NOMO-1 treated with dmso at 0.1 percent for 144 hours (cell line): ENCODE measurements around the gene BRAP.
"Not testable (repeated sequence)": the region's sequence is repeated elsewhere in the genome, so short reads cannot be mapped to it uniquely, and the experiment has no call there.

Experiments
- DNase-seq: peaks from one replicate; lab custom pipeline; 2025; ENCODE audit not compliant: unreplicated experiment; lab: John Stamatoyannopoulos, UW

The BRAP gene

DNA sequence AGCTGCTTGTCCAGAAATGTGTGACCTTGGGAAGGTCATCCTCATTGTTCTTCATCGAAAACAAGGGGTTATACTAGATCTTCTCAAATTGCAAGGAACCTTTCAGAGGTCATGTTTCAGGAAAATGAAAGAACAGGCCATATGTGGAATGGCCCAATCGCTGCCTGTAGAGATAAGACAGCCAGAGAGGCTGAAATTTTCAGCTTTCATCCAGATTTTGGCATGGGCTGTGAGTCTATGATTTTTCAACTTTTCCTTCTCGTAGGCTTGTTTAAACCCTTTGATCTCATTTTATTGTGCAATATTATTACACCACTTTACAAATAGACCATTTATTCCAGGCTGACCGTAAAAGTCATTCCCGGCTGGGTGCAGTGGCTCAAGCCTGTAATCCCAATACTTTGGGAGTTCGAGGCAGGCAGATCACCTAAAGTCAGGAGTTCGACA lies 69.6 kb downstream of the BRAP start:
- DNase-seq = no peak

- no peak for DNase-seq
Measured at GRCh38 chr12:111607239-111607638, 78.5 kb downstream of the BRAP start.

DNA sequence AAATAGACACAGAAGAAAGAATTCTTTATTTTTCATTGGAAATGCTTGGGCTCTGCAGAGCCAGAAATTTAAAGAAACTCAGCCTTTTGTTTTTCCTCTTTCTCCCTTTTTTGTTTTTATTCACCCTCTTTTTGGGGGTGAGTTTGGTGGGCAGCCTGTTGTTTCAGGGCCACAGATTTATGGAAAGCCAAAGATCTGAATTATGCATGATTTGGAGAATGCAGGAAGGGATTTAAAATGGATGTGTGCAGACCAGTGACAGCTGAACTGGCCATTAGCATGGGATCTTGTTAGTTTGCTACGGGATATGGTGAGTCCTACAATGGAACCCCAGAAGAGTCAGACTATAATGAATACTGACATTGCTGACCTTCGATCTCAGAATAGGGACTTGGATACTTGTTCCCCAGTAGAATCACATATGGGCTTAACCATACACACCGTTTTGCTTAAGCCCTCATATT lies 79.0 kb downstream of the BRAP start:
- no peak for DNase-seq

DNA sequence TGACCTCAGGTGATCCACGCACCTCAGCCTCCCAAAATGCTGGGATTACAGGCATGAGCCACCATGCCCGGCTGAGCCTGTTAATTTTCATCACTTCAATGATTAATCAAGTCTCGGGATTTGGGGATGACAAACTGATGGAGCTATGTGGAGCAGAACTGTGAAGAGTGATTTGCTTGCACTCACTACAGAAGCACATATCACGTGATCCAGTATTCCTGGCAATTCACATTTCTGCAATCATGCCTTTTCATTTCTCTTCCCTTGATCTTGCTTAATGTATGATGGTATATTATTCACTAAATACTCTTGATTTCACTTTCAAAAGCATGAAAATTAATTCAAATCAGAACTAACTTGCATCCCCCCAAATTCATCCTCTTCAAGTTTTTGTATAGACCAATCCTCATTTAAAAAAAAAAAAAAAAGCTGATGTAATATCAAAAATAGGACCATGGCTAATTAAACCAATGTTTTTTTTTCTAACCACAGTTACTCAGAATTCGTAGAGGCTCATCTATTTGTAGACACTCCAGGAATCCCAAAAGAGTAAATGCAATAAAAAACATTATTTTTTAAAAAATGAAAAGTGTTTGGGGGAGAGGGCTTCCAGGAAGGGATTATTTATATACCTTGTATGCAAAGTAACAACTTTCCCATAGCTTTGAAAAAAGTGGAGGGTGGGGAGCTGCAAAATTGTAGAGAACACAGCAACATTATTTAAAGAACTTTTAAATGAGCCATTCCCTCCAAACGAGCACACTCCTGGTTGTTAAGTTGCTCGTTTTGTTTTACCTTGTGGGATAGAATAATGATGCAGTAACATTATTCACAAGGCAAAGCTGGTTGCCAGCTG lies 79.6 kb downstream of the BRAP start:
- no peak for DNase-seq

GRCh38 chr12:111602857-111603256 lies 82.9 kb downstream of the BRAP start:
- DNase-seq = not testable (repeated sequence)

- DNase-seq = no peak
Measured at GRCh38 chr12:111602348-111602747, 83.4 kb downstream of the BRAP start.

GRCh38 chr12:111600986-111601385 lies 84.8 kb downstream of the BRAP start:
- not testable (repeated sequence) for DNase-seq

DNA sequence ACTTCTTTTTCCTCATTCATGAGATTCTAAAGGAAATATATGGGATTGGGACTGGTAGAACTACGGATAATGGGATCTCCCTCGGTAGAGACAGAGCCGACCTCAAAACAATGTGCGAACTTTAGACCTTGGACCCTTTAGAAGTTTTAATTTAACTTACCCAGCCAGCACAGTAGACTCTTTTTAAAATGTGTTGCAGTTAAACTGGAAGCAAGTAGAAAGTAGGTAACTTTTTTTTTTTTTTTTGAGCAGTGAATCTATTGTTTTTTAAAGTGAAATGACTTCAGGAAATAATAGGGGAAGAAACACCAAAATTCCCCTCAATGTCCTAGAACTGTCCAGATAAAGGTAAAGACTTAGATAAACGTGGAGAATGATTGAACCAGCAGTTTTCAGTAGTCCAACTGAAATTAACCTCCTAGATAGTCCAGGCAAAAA lies 85.5 kb downstream of the BRAP start:
- DNase-seq = no peak

DNA sequence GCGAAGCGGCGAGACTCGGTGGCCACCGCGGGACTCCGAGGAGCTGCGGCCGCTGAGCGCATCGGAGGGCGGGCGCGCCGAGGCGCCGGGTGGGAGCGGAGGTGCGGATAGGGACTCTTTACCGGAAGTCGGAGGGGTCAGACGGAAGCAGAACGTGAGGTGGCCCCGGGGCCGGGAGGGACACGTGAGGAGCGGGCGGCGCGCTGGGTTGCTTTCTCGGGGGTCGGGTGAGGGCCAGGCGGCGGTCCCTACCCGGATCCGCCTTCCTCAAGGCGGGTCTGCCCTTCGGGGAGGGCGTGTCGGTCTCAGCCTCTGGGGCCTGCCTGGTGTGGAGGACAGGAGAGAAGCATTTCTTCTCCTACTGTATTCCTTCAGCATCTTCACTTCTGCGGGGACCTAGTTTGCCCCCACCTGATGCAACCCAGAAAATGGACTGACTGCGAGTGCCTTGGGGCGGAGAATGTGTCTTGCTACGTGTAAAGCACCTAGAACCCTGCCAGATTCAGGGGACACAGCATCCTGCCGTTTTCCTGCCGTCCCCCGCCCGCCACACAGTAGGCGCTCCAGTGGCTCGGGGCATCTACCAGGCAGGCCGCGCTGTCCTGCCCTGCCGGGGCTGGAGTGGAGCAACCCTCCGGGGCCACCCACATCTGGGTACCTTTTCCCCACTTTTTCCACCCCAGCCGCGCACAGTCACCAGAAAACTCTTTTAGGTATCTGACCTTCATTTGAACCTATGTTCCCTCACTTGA lies 86.1 kb downstream of the BRAP start:
- peak; percentile 81 for DNase-seq

DNA sequence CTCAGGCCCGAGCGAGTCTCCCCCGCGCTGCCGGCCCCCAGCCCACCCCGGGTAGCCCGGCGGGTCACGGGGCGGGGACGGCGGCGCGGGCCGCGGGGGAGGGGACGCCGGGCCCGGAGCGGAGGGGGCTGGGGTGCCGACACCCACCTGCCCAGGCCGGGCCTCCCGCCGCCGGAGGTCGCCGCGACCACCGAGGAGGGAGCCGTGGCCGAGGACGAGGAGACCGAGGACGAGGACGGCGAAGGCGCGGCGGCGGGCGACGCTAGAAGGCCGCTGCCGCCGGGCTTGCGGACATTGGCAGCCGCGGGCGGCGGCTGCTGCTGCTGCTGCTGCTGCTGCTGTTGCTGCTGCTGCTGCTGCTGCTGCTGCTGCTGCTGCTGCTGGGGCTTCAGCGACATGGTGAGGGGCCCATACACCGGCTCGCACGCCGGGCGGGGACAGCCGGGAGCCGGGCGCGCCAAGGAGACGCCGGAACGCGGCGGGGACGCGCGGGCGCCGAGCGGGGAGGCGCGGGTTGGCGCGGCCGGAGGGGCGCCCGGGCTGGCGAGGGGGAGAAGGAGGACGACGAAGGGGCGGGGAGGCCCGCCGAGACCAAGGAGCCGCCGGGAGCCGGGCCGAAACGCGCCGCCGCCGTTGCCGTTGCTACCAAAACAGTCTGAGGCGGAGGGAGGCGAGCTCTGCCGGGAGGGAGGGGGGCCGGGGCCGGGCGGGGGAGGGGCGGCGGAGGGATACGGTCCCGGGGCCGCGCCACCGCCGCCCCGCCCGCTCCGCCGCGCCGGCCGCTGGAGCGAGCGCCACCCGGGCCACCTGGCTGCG lies 86.9 kb downstream of the BRAP start, which contains the start of gene ATXN2:
ATXN2 (minus strand) TSS at position 679 of the 816 bp plus-strand sequence; CDS start at position 398, 281 bp downstream.
- peak; percentile 37 for DNase-seq

- DNase-seq = peak; percentile 12
Measured at GRCh38 chr12:111597831-111598636, 87.7 kb downstream of the BRAP start.

GRCh38 chr12:111596985-111597830 lies 88.5 kb downstream of the BRAP start:
- DNase-seq = peak; percentile 36

DNA sequence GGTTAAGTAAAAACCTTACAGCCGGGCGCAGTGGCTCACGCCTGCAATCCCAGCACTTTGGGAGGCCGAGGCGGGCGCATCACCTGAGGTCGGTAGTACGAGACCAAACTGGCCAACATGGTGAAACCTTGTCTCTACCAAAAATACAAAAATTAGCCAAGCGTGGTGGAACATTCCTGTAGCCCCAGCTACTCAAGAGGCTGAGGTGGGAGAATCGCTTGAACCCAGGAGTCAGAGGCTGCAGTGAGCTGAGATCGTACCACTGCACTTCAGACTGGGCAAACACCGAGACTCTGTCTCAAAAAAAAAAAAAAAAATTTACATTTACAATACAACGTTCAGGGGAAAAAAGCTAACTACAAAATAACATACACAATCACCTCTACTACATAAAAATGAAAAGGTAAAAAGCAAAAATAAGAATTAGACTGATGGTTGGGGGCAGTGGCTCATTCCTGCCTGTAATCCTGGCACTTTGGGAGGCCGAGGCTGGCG lies 90.4 kb downstream of the BRAP start:
- DNase-seq = not testable (repeated sequence)
